ENCODE results near the gene C2orf72.

The C2orf72 gene

DNA sequence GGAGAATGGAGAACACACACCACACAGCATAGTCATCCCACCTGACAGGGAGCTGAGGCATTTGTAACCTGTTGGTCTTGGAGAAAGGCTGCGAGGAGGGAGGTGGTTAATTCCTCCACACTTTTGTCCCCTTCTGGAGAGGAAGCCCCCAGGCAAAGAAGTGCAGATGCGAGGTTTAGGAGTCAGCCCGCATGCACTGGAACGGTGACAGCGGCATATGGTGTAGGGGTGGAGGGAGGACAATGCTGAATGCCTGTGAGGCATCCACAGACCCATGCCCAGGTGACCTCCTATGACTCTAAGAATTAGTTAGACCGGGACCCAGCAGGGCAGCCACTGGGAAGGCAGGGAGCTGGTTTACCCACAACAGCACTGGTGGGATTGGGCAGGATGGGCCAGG, 29.2 kb upstream of the C2orf72 start:
- Histone ChIP-seq H2AK5ac (ENCODE audit: low read depth, low read length) (no peak overlapping the region), H4K8ac (ENCODE audit: low read depth, low read length) (no peak overlapping the region), H3K27ac (replicated peaks; ENCODE audit: low read length) (no peak overlapping the region), H2BK12ac (ENCODE audit: low read length) (no peak overlapping the region), H2BK15ac (ENCODE audit: low read length) (no peak overlapping the region), H3K23ac (ENCODE audit: low read depth, low read length, poor library complexity) (no peak overlapping the region), H3K27me3 (ENCODE audit: control insufficient read depth in 3 of 3, insufficient read depth in 3 of 3, low read depth in 1 of 3, low read length in 3 of 3) (no peaks in the 10 kb centered on the region), H3K18ac (ENCODE audit: low read length) (no peak overlapping the region), H3K79me1 (ENCODE audit: low read depth, low read length) (no peaks in the 10 kb centered on the region), H3K9me3 (replicated peaks in 1 of 2; ENCODE audit: control insufficient read depth in 2 of 2, insufficient read depth in 1 of 2, low read depth in 1 of 2, low read length in 2 of 2) (no peaks in the 10 kb centered on the region), H2BK5ac (ENCODE audit: low read length) (no peak overlapping the region), H3K4me1 (ENCODE audit: control insufficient read depth in 2 of 2, insufficient read depth in 1 of 2, low read depth in 1 of 2, low read length in 2 of 2) (peaks cover 1 to 9% of the 10 kb centered on the region in 2 donors), H3K4me3 (ENCODE audit: low read length in 2 of 2) (no peak overlapping the region), H3K14ac (ENCODE audit: low read length) (no peak overlapping the region), H3K36me3 (replicated peaks in 1 of 2; ENCODE audit: control insufficient read depth in 2 of 2, insufficient read depth in 2 of 2, low read length in 2 of 2) (no peaks in the 10 kb centered on the region), H3K9ac (ENCODE audit: low read depth, low read length, poor library complexity) (no peak overlapping the region), H2BK120ac (ENCODE audit: low read depth, low read length) (no peak overlapping the region), H3K4me2 (ENCODE audit: insufficient read depth, low read length, poor library complexity, severe bottlenecking) (no peak overlapping the region), H4K91ac (ENCODE audit: low read depth, low read length, poor library complexity) (no peak overlapping the region), H3K4ac (ENCODE audit: low read length) (no peak overlapping the region), H2AFZ (ENCODE audit: low read length) (no peak overlapping the region)
- no peak for DNase-seq (ENCODE audit: low spot score)
- no CpG with 5 or more reads among the region's 6 CpGs for WGBS, 2 donors (ENCODE audit: extremely low coverage in 2 of 2, insufficient read length in 2 of 2, insufficient replicate concordance in 1 of 2)

- no peak overlapping the region for H2BK120ac ChIP-seq (ENCODE audit: low read depth, low read length)
- H3K36me3 ChIP-seq (replicated peaks in 1 of 2; ENCODE audit: control insufficient read depth in 2 of 2, insufficient read depth in 2 of 2, low read length in 2 of 2): no peaks in the 10 kb centered on the region
- H2AFZ ChIP-seq (ENCODE audit: low read length): peak overlapping the region; percentile 15
- H3K4me2 ChIP-seq (ENCODE audit: insufficient read depth, low read length, poor library complexity, severe bottlenecking): no peak overlapping the region
- WGBS, 2 donors (ENCODE audit: extremely low coverage in 2 of 2, insufficient read length in 2 of 2, insufficient replicate concordance in 1 of 2): no CpG with 5 or more reads among the region's 14 CpGs
- H3K4me1 ChIP-seq (ENCODE audit: control insufficient read depth in 2 of 2, insufficient read depth in 1 of 2, low read depth in 1 of 2, low read length in 2 of 2): peaks cover 1 to 9% of the 10 kb centered on the region in 2 donors
- H3K23ac ChIP-seq (ENCODE audit: low read depth, low read length, poor library complexity): no peak overlapping the region
- no peak overlapping the region for H2BK5ac ChIP-seq (ENCODE audit: low read length)
- no peak for DNase-seq (ENCODE audit: low spot score)
- H3K9me3 ChIP-seq (replicated peaks in 1 of 2; ENCODE audit: control insufficient read depth in 2 of 2, insufficient read depth in 1 of 2, low read depth in 1 of 2, low read length in 2 of 2): no peaks in the 10 kb centered on the region
- no peak overlapping the region for H3K4me3 ChIP-seq (ENCODE audit: low read length in 2 of 2)
- H4K91ac ChIP-seq (ENCODE audit: low read depth, low read length, poor library complexity): no peak overlapping the region
- no peaks in the 10 kb centered on the region for H3K79me1 ChIP-seq (ENCODE audit: low read depth, low read length)
- H3K27me3 ChIP-seq (ENCODE audit: control insufficient read depth in 3 of 3, insufficient read depth in 3 of 3, low read depth in 1 of 3, low read length in 3 of 3): no peaks in the 10 kb centered on the region
- no peak overlapping the region for H2AK5ac ChIP-seq (ENCODE audit: low read depth, low read length)
- no peak overlapping the region for H4K8ac ChIP-seq (ENCODE audit: low read depth, low read length)
- no peak overlapping the region for H3K27ac ChIP-seq (replicated peaks; ENCODE audit: low read length)
- H3K4ac ChIP-seq (ENCODE audit: low read length): no peak overlapping the region
- H2BK15ac ChIP-seq (ENCODE audit: low read length): no peak overlapping the region
- no peak overlapping the region for H3K18ac ChIP-seq (ENCODE audit: low read length)
- no peak overlapping the region for H2BK12ac ChIP-seq (ENCODE audit: low read length)
- H3K9ac ChIP-seq (ENCODE audit: low read depth, low read length, poor library complexity): no peak overlapping the region
- no peak overlapping the region for H3K14ac ChIP-seq (ENCODE audit: low read length)
Observed at GRCh38 chr2:231009236-231009919, 27.9 kb upstream of the C2orf72 start.

GRCh38 chr2:231010201-231010730, 27.1 kb upstream of the C2orf72 start:
- no peak overlapping the region for H2AK5ac ChIP-seq (ENCODE audit: low read depth, low read length)
- H3K79me1 ChIP-seq (ENCODE audit: low read depth, low read length): no peaks in the 10 kb centered on the region
- no peak overlapping the region for H4K91ac ChIP-seq (ENCODE audit: low read depth, low read length, poor library complexity)
- no peak overlapping the region for H3K23ac ChIP-seq (ENCODE audit: low read depth, low read length, poor library complexity)
- no peak overlapping the region for H3K4ac ChIP-seq (ENCODE audit: low read length)
- H3K36me3 ChIP-seq (replicated peaks in 1 of 2; ENCODE audit: control insufficient read depth in 2 of 2, insufficient read depth in 2 of 2, low read length in 2 of 2): no peaks in the 10 kb centered on the region
- no peak overlapping the region for H2BK120ac ChIP-seq (ENCODE audit: low read depth, low read length)
- WGBS, 2 donors (ENCODE audit: extremely low coverage in 2 of 2, insufficient read length in 2 of 2, insufficient replicate concordance in 1 of 2): no CpG with 5 or more reads among the region's 2 CpGs
- no peak overlapping the region for H3K27ac ChIP-seq (replicated peaks; ENCODE audit: low read length)
- no peaks in the 10 kb centered on the region for H3K27me3 ChIP-seq (ENCODE audit: control insufficient read depth in 3 of 3, insufficient read depth in 3 of 3, low read depth in 1 of 3, low read length in 3 of 3)
- H4K8ac ChIP-seq (ENCODE audit: low read depth, low read length): no peak overlapping the region
- no peak overlapping the region for H3K9ac ChIP-seq (ENCODE audit: low read depth, low read length, poor library complexity)
- H2BK15ac ChIP-seq (ENCODE audit: low read length): no peak overlapping the region
- H3K14ac ChIP-seq (ENCODE audit: low read length): no peak overlapping the region
- H2BK5ac ChIP-seq (ENCODE audit: low read length): no peak overlapping the region
- no peak for DNase-seq (ENCODE audit: low spot score)
- peaks cover 2 to 15% of the 10 kb centered on the region in 2 donors for H3K4me1 ChIP-seq (ENCODE audit: control insufficient read depth in 2 of 2, insufficient read depth in 1 of 2, low read depth in 1 of 2, low read length in 2 of 2)
- H3K9me3 ChIP-seq (replicated peaks in 1 of 2; ENCODE audit: control insufficient read depth in 2 of 2, insufficient read depth in 1 of 2, low read depth in 1 of 2, low read length in 2 of 2): no peaks in the 10 kb centered on the region
- no peak overlapping the region for H2BK12ac ChIP-seq (ENCODE audit: low read length)
- no peak overlapping the region for H3K18ac ChIP-seq (ENCODE audit: low read length)
- H3K4me3 ChIP-seq (ENCODE audit: low read length in 2 of 2): no peak overlapping the region
- H3K4me2 ChIP-seq (ENCODE audit: insufficient read depth, low read length, poor library complexity, severe bottlenecking): no peak overlapping the region
- no peak overlapping the region for H2AFZ ChIP-seq (ENCODE audit: low read length)

DNA sequence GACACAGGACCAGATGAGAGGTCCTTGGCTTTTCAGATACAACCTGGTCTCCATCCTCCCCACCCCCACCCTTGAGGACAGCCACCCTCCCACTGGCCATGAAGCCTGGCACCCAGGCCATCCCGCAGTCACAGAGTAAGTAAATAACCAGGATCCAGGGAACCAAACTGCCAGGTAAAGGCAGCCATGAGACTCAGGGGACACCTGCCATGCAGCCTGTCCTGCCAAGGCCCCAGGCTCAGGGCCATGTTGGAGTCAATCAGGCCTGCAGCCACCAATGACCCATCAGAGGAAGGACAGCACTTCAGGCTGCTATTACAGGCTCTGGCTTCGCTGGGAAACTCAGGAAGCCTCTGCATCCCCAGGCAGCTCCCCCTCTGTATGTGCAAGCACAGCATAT, 25.8 kb upstream of the C2orf72 start:
- Histone ChIP-seq H3K79me1 (ENCODE audit: low read depth, low read length) (no peaks in the 10 kb centered on the region), H4K8ac (ENCODE audit: low read depth, low read length) (no peak overlapping the region), H3K27ac (replicated peaks; ENCODE audit: low read length) (no peak overlapping the region), H3K4ac (ENCODE audit: low read length) (no peak overlapping the region), H3K14ac (ENCODE audit: low read length) (no peak overlapping the region), H3K9ac (ENCODE audit: low read depth, low read length, poor library complexity) (no peak overlapping the region), H3K27me3 (ENCODE audit: control insufficient read depth in 3 of 3, insufficient read depth in 3 of 3, low read depth in 1 of 3, low read length in 3 of 3) (no peaks in the 10 kb centered on the region), H3K36me3 (replicated peaks in 1 of 2; ENCODE audit: control insufficient read depth in 2 of 2, insufficient read depth in 2 of 2, low read length in 2 of 2) (no peaks in the 10 kb centered on the region), H3K4me3 (ENCODE audit: low read length in 2 of 2) (no peak overlapping the region), H2BK120ac (ENCODE audit: low read depth, low read length) (no peak overlapping the region), H2BK15ac (ENCODE audit: low read length) (no peak overlapping the region), H4K91ac (ENCODE audit: low read depth, low read length, poor library complexity) (no peak overlapping the region), H2AK5ac (ENCODE audit: low read depth, low read length) (peak overlapping the region; percentile 16), H2AFZ (ENCODE audit: low read length) (no peak overlapping the region), H2BK5ac (ENCODE audit: low read length) (no peak overlapping the region), H3K18ac (ENCODE audit: low read length) (no peak overlapping the region), H3K23ac (ENCODE audit: low read depth, low read length, poor library complexity) (no peak overlapping the region), H3K4me2 (ENCODE audit: insufficient read depth, low read length, poor library complexity, severe bottlenecking) (no peak overlapping the region), H3K9me3 (replicated peaks in 1 of 2; ENCODE audit: control insufficient read depth in 2 of 2, insufficient read depth in 1 of 2, low read depth in 1 of 2, low read length in 2 of 2) (no peaks in the 10 kb centered on the region), H2BK12ac (ENCODE audit: low read length) (no peak overlapping the region), H3K4me1 (ENCODE audit: control insufficient read depth in 2 of 2, insufficient read depth in 1 of 2, low read depth in 1 of 2, low read length in 2 of 2) (peaks cover 9 to 23% of the 10 kb centered on the region in 2 donors)
- DNase-seq (ENCODE audit: low spot score): no peak
- no CpG with 5 or more reads among the region's 2 CpGs for WGBS, 2 donors (ENCODE audit: extremely low coverage in 2 of 2, insufficient read length in 2 of 2, insufficient replicate concordance in 1 of 2)
